ENCODE measurements around the gene DCAF17. TPM values are rescaled to one million over a fixed set of nuclear protein-coding genes. Genes with fewer than 3 reads are reported as not detected.
A peak's percentile ranks its signal among the peaks of the same experiment; 100 is the strongest.

The DCAF17 gene
- total RNA-seq, 1 donor from 2014 or later: 23.1 TPM

GRCh38 chr2:171433763-171434012, 338 bp upstream of the DCAF17 start, which contains the start of gene METTL8:
METTL8 (minus strand) TSS chr2:171433990; CDS start chr2:171392185, 41,805 bp downstream.
- intact Hi-C loops (cut with micrococcal nuclease): loop anchor here (1.0 to 5.0 kb wide), 6 partner anchors 254 to 1124 kb away; partner anchors contain the start of genes DYNC1I2, GORASP2, HAT1 and PDK1
- Mint-ChIP-seq H3K9me3 (peaks cover 5% of the 10 kb centered on the region), H3K4me3 (peak within 1 kb of the TSS; percentile 90), H3K27ac (peak within 1 kb of the TSS; percentile 94), H3K4me1 (peaks cover 24% of the 10 kb centered on the region), H3K27me3 (no peaks in the 10 kb centered on the region), H3K36me3 (ENCODE audit: low read depth) (peaks cover 27% of the 10 kb centered on the region)
- CTCF ChIA-PET: interaction anchor here (0.6 to 1.9 kb wide), 8 partner anchors 11 to 504 kb away, joined by 3 to 11 read pairs (median 4); partner anchors contain the start of gene GORASP2
- TF ChIP-seq CTCF (IDR thresholded peaks at IDR 0.05): no peak
- DNase-seq: no peak
- POLR2A ChIA-PET: interaction anchor here (0.5 to 3.0 kb wide), 21 partner anchors 13 to 504 kb away, joined by 3 to 21 read pairs (median 5); partner anchors contain the start of gene GORASP2
- ATAC-seq (ENCODE audit: low read depth): no peak

- H3K4me3 Mint-ChIP-seq: no peak overlapping the region
- H3K4me1 Mint-ChIP-seq: peaks cover 24% of the 10 kb centered on the region
- H3K36me3 Mint-ChIP-seq (ENCODE audit: low read depth): peaks cover 49% of the 10 kb centered on the region
- H3K9me3 Mint-ChIP-seq: no peaks in the 10 kb centered on the region
- no peak for TF ChIP-seq CTCF (IDR thresholded peaks at IDR 0.05)
- ChIA-PET CTCF (no interaction called here), POLR2A (no interaction called here)
- H3K27ac Mint-ChIP-seq: no peak overlapping the region
- ATAC-seq (ENCODE audit: low read depth) (no peak), DNase-seq (no peak)
- intact Hi-C loops (cut with micrococcal nuclease): no loop called here
- H3K27me3 Mint-ChIP-seq: no peaks in the 10 kb centered on the region
Observed at GRCh38 chr2:171436307-171436706, 2.3 kb downstream of the DCAF17 start.

GRCh38 chr2:171441470-171441869, 7.4 kb downstream of the DCAF17 start:
- no peaks in the 10 kb centered on the region for H3K27me3 Mint-ChIP-seq
- TF ChIP-seq CTCF (IDR thresholded peaks at IDR 0.05): no peak
- no peak overlapping the region for H3K27ac Mint-ChIP-seq
- POLR2A ChIA-PET: no interaction called here
- DNase-seq (no peak), ATAC-seq (ENCODE audit: low read depth) (no peak)
- H3K4me3 Mint-ChIP-seq: no peak overlapping the region
- H3K9me3 Mint-ChIP-seq: no peaks in the 10 kb centered on the region
- intact Hi-C loops (cut with micrococcal nuclease): no loop called here
- peaks cover 65% of the 10 kb centered on the region for H3K36me3 Mint-ChIP-seq (ENCODE audit: low read depth)
- H3K4me1 Mint-ChIP-seq: peaks cover 2% of the 10 kb centered on the region
- CTCF ChIA-PET: no interaction called here

- H3K4me3 Mint-ChIP-seq: no peak overlapping the region
- ATAC-seq (ENCODE audit: low read depth) (no peak), DNase-seq (no peak)
- H3K27ac Mint-ChIP-seq: no peak overlapping the region
- ChIA-PET POLR2A (no interaction called here), CTCF (interaction anchor here (0.7 to 1.0 kb wide), 3 partner anchors 474 to 519 kb away, joined by 3 to 4 read pairs (median 4); partner anchors contain the start of gene GORASP2)
- no peaks in the 10 kb centered on the region for H3K27me3 Mint-ChIP-seq
- H3K9me3 Mint-ChIP-seq: no peaks in the 10 kb centered on the region
- peaks cover 61% of the 10 kb centered on the region for H3K36me3 Mint-ChIP-seq (ENCODE audit: low read depth)
- no peaks in the 10 kb centered on the region for H3K4me1 Mint-ChIP-seq
- no peak for TF ChIP-seq CTCF (IDR thresholded peaks at IDR 0.05)
- intact Hi-C loops (cut with micrococcal nuclease): loop anchor here (1.0 kb wide), 1 partner anchor 474 kb away; no protein-coding TSS in a partner anchor
Observed at GRCh38 chr2:171447675-171448074, 13.6 kb downstream of the DCAF17 start.

GRCh38 chr2:171451074-171451473, 17.0 kb downstream of the DCAF17 start:
- ATAC-seq (ENCODE audit: low read depth) (no peak), DNase-seq (no peak)
- H3K9me3 Mint-ChIP-seq: peaks cover 5% of the 10 kb centered on the region
- H3K27ac Mint-ChIP-seq: no peak overlapping the region
- H3K4me3 Mint-ChIP-seq: no peak overlapping the region
- no peaks in the 10 kb centered on the region for H3K27me3 Mint-ChIP-seq
- CTCF ChIA-PET: no interaction called here
- H3K4me1 Mint-ChIP-seq: no peaks in the 10 kb centered on the region
- POLR2A ChIA-PET: interaction anchor here (0.8 to 1.5 kb wide), 2 partner anchors 17 to 20 kb away, joined by 3 to 4 read pairs; partner anchors contain the start of genes DCAF17 and METTL8
- peaks cover 73% of the 10 kb centered on the region for H3K36me3 Mint-ChIP-seq (ENCODE audit: low read depth)
- intact Hi-C loops (cut with micrococcal nuclease): no loop called here
- TF ChIP-seq CTCF (IDR thresholded peaks at IDR 0.05): no peak
